D341Med (cell line): ENCODE measurements around the gene MCM3AP.
"Not testable (repeated sequence)": the region's sequence is repeated elsewhere in the genome, so short reads cannot be mapped to it uniquely, and the experiment has no call there.

ENCODE experiments used
- DNase-seq: peaks from one replicate; pipeline ENCODE4 v3.0.0; 2012; ENCODE audit warnings: low spot score

The MCM3AP gene

GRCh38 chr21:46243325-46243724, 42.1 kb downstream of the MCM3AP start:
- no peak for DNase-seq

GRCh38 chr21:46241577-46241976, 43.8 kb downstream of the MCM3AP start:
- not testable (repeated sequence) for DNase-seq

- DNase-seq, result no peak
Observed at GRCh38 chr21:46239817-46240325, 45.5 kb downstream of the MCM3AP start.

- no peak for DNase-seq
Observed at GRCh38 chr21:46237474-46237873, 47.9 kb downstream of the MCM3AP start.

GRCh38 chr21:46234436-46234950, 50.9 kb downstream of the MCM3AP start:
- DNase-seq, result no peak

GRCh38 chr21:46229923-46230260, 55.5 kb downstream of the MCM3AP start:
- no peak for DNase-seq

- peak; percentile 86 for DNase-seq
Observed at GRCh38 chr21:46229133-46229922, 56.1 kb downstream of the MCM3AP start.

- DNase-seq, result peak; percentile 99
Observed at GRCh38 chr21:46228345-46229051, 56.9 kb downstream of the MCM3AP start, which contains the start of gene LSS. LSS (minus strand) TSS chr21:46228774; CDS start chr21:46228745, 29 bp downstream.

GRCh38 chr21:46227811-46228344, 57.5 kb downstream of the MCM3AP start:
- no peak for DNase-seq

GRCh38 chr21:46226920-46227599, 58.4 kb downstream of the MCM3AP start:
- DNase-seq, result peak; percentile 4

- DNase-seq, result peak; percentile 9
Observed at GRCh38 chr21:46226146-46226545, 59.3 kb downstream of the MCM3AP start.

GRCh38 chr21:46223661-46224060, 61.8 kb downstream of the MCM3AP start:
- DNase-seq, result not testable (repeated sequence)

GRCh38 chr21:46223217-46223616, 62.2 kb downstream of the MCM3AP start:
- DNase-seq, result no peak

GRCh38 chr21:46222436-46223116, 62.8 kb downstream of the MCM3AP start:
- no peak for DNase-seq

- no peak for DNase-seq
Observed at GRCh38 chr21:46221664-46222435, 63.6 kb downstream of the MCM3AP start.

GRCh38 chr21:46220847-46221246, 64.6 kb downstream of the MCM3AP start:
- DNase-seq, result no peak

- no peak for DNase-seq
Observed at GRCh38 chr21:46220275-46220810, 65.1 kb downstream of the MCM3AP start.

- no peak for DNase-seq
Observed at GRCh38 chr21:46219591-46220239, 65.7 kb downstream of the MCM3AP start.

GRCh38 chr21:46218906-46219590, 66.4 kb downstream of the MCM3AP start:
- DNase-seq, result no peak
